Inferior parietal cortex (tissue), 1 donor: ENCODE results near the gene PLEKHG5.

Experiments
- DNase-seq: peaks from one replicate; pipeline ENCODE4 v3.0.0-alpha.2; 2016; ENCODE audit errors: extremely low spot score

PLEKHG5 gene

GRCh38 chr1:6477039-6477820, 14.2 kb downstream of the PLEKHG5 start:
- no peak for DNase-seq

GRCh38 chr1:6476483-6476882, 15.0 kb downstream of the PLEKHG5 start:
- no peak for DNase-seq

- DNase-seq = peak; percentile 60
Observed at GRCh38 chr1:6475381-6476133, 15.9 kb downstream of the PLEKHG5 start.

GRCh38 chr1:6474815-6475282, 16.6 kb downstream of the PLEKHG5 start:
- no peak for DNase-seq

- no peak for DNase-seq
Observed at GRCh38 chr1:6473974-6474814, 17.3 kb downstream of the PLEKHG5 start.

GRCh38 chr1:6473156-6473555, 18.3 kb downstream of the PLEKHG5 start:
- DNase-seq = no peak

GRCh38 chr1:6472391-6472790, 19.1 kb downstream of the PLEKHG5 start:
- no peak for DNase-seq

- no peak for DNase-seq
Observed at GRCh38 chr1:6471970-6472368, 19.5 kb downstream of the PLEKHG5 start.

- no peak for DNase-seq
Observed at GRCh38 chr1:6471086-6471969, 20.1 kb downstream of the PLEKHG5 start.

GRCh38 chr1:6470132-6471085, 21.1 kb downstream of the PLEKHG5 start:
- DNase-seq = no peak

GRCh38 chr1:6468729-6469461, 22.6 kb downstream of the PLEKHG5 start:
- DNase-seq = no peak

GRCh38 chr1:6467744-6468688, 23.5 kb downstream of the PLEKHG5 start:
- DNase-seq = no peak

GRCh38 chr1:6467224-6467623, 24.2 kb downstream of the PLEKHG5 start:
- no peak for DNase-seq

GRCh38 chr1:6466751-6467150, 24.7 kb downstream of the PLEKHG5 start:
- no peak for DNase-seq

GRCh38 chr1:6466023-6466422, 25.4 kb downstream of the PLEKHG5 start, which contains the start of gene TNFRSF25:
Gene TNFRSF25, minus strand, starts transcription at chr1:6466173. Its CDS starts 66 bp downstream, at chr1:6466107.
- no peak for DNase-seq

- no peak for DNase-seq
Observed at GRCh38 chr1:6465461-6466005, 25.9 kb downstream of the PLEKHG5 start.

GRCh38 chr1:6464915-6465314, 26.6 kb downstream of the PLEKHG5 start:
- DNase-seq = no peak

GRCh38 chr1:6464514-6464836, 27.0 kb downstream of the PLEKHG5 start:
- DNase-seq = no peak
